Measurements from ENCODE around the gene ASMTL.

GRCh38 chrX:1358793-1359476 lies 93.8 kb downstream of the ASMTL start:
- TF ChIP-seq CTCF (conservative IDR thresholded peaks at IDR 0.05; ENCODE audit: low read depth in 2 of 2) = no peak
- TF ChIP-seq CREB1 (CRISPR knock-in tag; IDR thresholded peaks at IDR 0.05; ENCODE audit: low read depth) = no peak
- no peak for TF ChIP-seq REST (IDR thresholded peaks at IDR 0.05; ENCODE audit: unreplicated experiment)
- TF ChIP-seq POLR2AphosphoS5 (IDR thresholded peaks at IDR 0.05; ENCODE audit: low read depth) = no peak
- TF ChIP-seq JUNB (IDR thresholded peaks at IDR 0.05; ENCODE audit: unreplicated experiment) = no peak

All from GM23338 (cell line).